ENCODE data around the gene NOL4L.

- TF ChIP-seq CTCF (IDR thresholded peaks at IDR 0.05), result no peak
- TF ChIP-seq POLR2AphosphoS5 (IDR thresholded peaks at IDR 0.05), result no peak
Observed at GRCh38 chr20:32434434-32434833, 150.7 kb downstream of the NOL4L start.
